ENCODE data around the gene C5. TPM values are rescaled to one million over a fixed set of nuclear protein-coding genes. Genes with fewer than 3 reads are reported as not detected.
A peak's percentile ranks its signal among the peaks of the same experiment; 100 is the strongest.

The C5 gene
- total and polyA plus RNA-seq, 9 of the 15 experiments (the other 6 are each of a cell fraction or from before 2014, with no cell fraction given): 0.08 to 0.91 (median 0.42) TPM

- TF ChIP-seq BRCA1 (IDR thresholded peaks at IDR 0.05): no peak
- TF ChIP-seq BRCA1 (CRISPR knock-in tag; IDR thresholded peaks at IDR 0.05): peak; percentile 96; the same call in 1 of the 2 replicates
- TF ChIP-seq COPS2 (conservative IDR thresholded peaks at IDR 0.05): no peak
- 0 out of 2 replicates have a peak, but pooled peaks have one; percentile 31 for TF ChIP-seq CBX5 (IDR thresholded peaks at IDR 0.05; ENCODE audit: borderline replicate concordance, low read depth)
- peak; percentile 56; the same call in 1 of the 2 replicates for TF ChIP-seq SIN3B (IDR thresholded peaks at IDR 0.05; ENCODE audit: low read depth)
- no peak for TF ChIP-seq TAF15 (IDR thresholded peaks at IDR 0.05; ENCODE audit: low read depth, low read length)
- peak; percentile 88 to 96 (median 95) for TF ChIP-seq YY1 (IDR thresholded peaks at IDR 0.05; ENCODE audit: borderline replicate concordance in 1 of 3, control insufficient read depth in 1 of 3, extremely low read depth in 1 of 3, insufficient read depth in 3 of 3, insufficient read length in 1 of 3, insufficient replicate concordance in 2 of 3, low read depth in 1 of 3, low read length in 2 of 3)
- TF ChIP-seq SRSF7 (optimal IDR thresholded peaks at IDR 0.05; ENCODE audit: low read depth, low read length): no peak
- peak; percentile 98 for TF ChIP-seq ATF6 (CRISPR knock-in tag; IDR thresholded peaks at IDR 0.05)
- peak; percentile 73 for TF ChIP-seq TOE1 (IDR thresholded peaks at IDR 0.05; ENCODE audit: borderline replicate concordance)
- no peak for TF ChIP-seq TOE1 (CRISPR knock-in tag; IDR thresholded peaks at IDR 0.05; ENCODE audit: borderline replicate concordance, low read depth)
- no peak for TF ChIP-seq ZNF668 (CRISPR knock-in tag; IDR thresholded peaks at IDR 0.05)
- peak; percentile 77 for TF ChIP-seq DMBX1 (CRISPR knock-in tag; IDR thresholded peaks at IDR 0.05; ENCODE audit: borderline replicate concordance)
- no peak for TF ChIP-seq KHSRP (IDR thresholded peaks at IDR 0.05)
- peak; percentile 42; the same call in 1 of the 2 replicates for TF ChIP-seq PRMT5 (CRISPR knock-in tag; IDR thresholded peaks at IDR 0.05)
- TF ChIP-seq CBX2 (IDR thresholded peaks at IDR 0.05; ENCODE audit: insufficient read depth, low read length, poor library complexity, severe bottlenecking): no peak
- TF ChIP-seq ZMIZ1 (IDR thresholded peaks at IDR 0.05; ENCODE audit: low read depth in 2 of 2, low read length in 2 of 2): no peak
- peak; percentile 31; the same call in 1 of the 2 replicates for TF ChIP-seq LEF1 (IDR thresholded peaks at IDR 0.05)
- peak; percentile 90 for TF ChIP-seq ETV5 (CRISPR knock-in tag; IDR thresholded peaks at IDR 0.05; ENCODE audit: low read depth)
- peak; percentile 79; the same call in 1 of the 2 replicates for TF ChIP-seq THAP7 (CRISPR knock-in tag; IDR thresholded peaks at IDR 0.05)
- TF ChIP-seq SAP30 (IDR thresholded peaks at IDR 0.05; ENCODE audit: borderline replicate concordance, insufficient read depth, low read depth, low read length, poor library complexity, severe bottlenecking): peak; percentile 70
Measured at GRCh38 chr9:121074370-121075250, 24.5 kb upstream of the C5 start, which contains the start of gene CNTRL (continued).
